Measurements from ENCODE around the gene CCDC83.

CCDC83 gene

GRCh38 chr11:85855341-85855656 is at the start of gene CCDC83:
TSS of gene CCDC83 (plus strand) at chr11:85855383. CDS start at chr11:85865124, 9,741 bp downstream.
- no peak for DNase-seq (ENCODE audit: low read depth)

GRCh38 chr11:85805387-85805786 is 49.8 kb upstream of the CCDC83 start:
- DNase-seq (ENCODE audit: low read depth) = peak; percentile 30

GRCh38 chr11:85806016-85806415 is 49.2 kb upstream of the CCDC83 start:
- no peak for DNase-seq (ENCODE audit: low read depth)

GRCh38 chr11:85806876-85807275 is 48.3 kb upstream of the CCDC83 start:
- DNase-seq (ENCODE audit: low read depth) = no peak

- no peak for DNase-seq (ENCODE audit: low read depth)
Measured at GRCh38 chr11:85809191-85809590, 46.0 kb upstream of the CCDC83 start.

- no peak for DNase-seq (ENCODE audit: low read depth)
Measured at GRCh38 chr11:85809863-85810262, 45.3 kb upstream of the CCDC83 start.

GRCh38 chr11:85810521-85810870 is 44.7 kb upstream of the CCDC83 start:
- DNase-seq (ENCODE audit: low read depth) = no peak

GRCh38 chr11:85810871-85811611 is 44.1 kb upstream of the CCDC83 start, which contains the start of gene SYTL2:
TSS of gene SYTL2 (minus strand) at chr11:85811141. CDS start at chr11:85757725, 53,416 bp downstream.
- peak; percentile 38 for DNase-seq (ENCODE audit: low read depth)

DNA sequence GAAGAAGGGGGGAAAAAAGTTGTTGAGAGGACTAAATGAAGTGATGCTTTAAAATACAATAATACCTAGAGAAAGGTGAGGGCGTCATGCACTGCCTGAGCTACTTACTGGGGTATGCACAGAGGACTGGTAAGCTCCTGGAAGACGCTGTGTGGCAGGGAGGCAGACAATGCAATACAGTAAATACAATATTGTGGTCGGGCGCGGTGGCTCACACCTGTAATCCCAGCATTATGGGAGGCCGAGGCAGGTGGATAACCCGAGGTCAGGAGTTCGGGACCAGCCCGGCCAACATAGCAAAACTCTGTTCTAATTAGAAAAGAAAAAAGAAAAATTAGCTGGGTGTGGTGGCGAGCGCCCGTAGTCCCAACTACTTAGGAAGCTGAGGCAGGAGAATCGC is 43.6 kb upstream of the CCDC83 start:
- DNase-seq (ENCODE audit: low read depth) = no peak

- DNase-seq (ENCODE audit: low read depth) = no peak
Measured at GRCh38 chr11:85813721-85814120, 41.5 kb upstream of the CCDC83 start.

DNA sequence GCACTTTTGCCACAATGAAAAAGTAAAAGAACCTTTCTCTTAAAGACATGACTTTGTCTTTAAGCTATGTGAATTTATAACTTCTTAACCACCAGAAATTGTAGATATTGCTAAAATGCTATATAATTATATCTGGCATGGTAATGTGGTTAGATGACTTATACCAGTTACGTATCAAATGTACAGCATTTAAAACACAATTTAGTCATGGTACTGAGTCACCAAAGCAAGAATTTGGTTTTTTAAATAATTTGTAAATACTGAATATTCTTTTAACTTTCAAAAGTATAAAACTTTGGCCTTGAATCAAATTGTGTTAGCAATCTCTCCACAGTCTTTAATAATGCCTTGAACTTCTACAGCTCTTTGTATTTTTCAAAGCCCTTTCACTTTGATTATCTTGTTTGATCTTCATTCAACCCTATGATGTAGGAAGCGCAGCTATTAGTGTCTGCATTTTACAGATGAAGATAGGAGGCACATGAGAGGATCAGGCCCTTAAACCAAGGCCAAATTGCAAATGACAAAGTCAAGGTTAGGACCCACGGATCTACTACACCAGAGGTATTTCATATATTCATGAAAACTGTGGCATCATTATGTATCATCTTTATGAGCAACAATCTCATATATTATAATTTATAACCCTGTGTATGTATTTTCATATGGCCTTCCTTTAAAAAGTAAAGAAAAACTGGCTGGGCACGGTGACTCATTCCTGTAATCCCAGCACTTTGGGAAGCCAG is 39.8 kb upstream of the CCDC83 start:
- DNase-seq (ENCODE audit: low read depth) = peak; percentile 83

- no peak for DNase-seq (ENCODE audit: low read depth)
Measured at GRCh38 chr11:85819441-85819840, 35.7 kb upstream of the CCDC83 start.

DNA sequence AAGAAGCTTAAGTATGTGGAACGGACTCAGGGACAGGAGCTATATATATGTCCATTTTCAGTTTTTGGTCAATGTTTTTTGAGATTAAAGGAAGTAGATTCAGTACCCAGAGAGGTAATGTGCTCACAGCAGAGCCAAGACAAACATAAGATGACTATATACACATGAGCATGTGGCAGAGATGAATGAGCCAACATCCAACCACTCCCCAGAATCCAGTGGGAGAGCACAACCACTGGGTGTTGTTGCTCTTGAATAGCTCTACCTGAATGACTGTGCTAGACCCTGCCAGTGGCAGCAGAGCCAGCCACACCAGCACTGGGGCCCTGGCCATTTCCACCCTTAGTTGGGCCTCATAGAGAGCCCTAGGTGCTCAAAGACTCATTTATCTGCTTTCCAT is 33.5 kb upstream of the CCDC83 start:
- DNase-seq (ENCODE audit: low read depth) = no peak

GRCh38 chr11:85822814-85823213 is 32.4 kb upstream of the CCDC83 start:
- peak; percentile 35 for DNase-seq (ENCODE audit: low read depth)

GRCh38 chr11:85823816-85824215 is 31.4 kb upstream of the CCDC83 start:
- no peak for DNase-seq (ENCODE audit: low read depth)

- no peak for DNase-seq (ENCODE audit: low read depth)
Measured at GRCh38 chr11:85825616-85826015, 29.6 kb upstream of the CCDC83 start.

DNA sequence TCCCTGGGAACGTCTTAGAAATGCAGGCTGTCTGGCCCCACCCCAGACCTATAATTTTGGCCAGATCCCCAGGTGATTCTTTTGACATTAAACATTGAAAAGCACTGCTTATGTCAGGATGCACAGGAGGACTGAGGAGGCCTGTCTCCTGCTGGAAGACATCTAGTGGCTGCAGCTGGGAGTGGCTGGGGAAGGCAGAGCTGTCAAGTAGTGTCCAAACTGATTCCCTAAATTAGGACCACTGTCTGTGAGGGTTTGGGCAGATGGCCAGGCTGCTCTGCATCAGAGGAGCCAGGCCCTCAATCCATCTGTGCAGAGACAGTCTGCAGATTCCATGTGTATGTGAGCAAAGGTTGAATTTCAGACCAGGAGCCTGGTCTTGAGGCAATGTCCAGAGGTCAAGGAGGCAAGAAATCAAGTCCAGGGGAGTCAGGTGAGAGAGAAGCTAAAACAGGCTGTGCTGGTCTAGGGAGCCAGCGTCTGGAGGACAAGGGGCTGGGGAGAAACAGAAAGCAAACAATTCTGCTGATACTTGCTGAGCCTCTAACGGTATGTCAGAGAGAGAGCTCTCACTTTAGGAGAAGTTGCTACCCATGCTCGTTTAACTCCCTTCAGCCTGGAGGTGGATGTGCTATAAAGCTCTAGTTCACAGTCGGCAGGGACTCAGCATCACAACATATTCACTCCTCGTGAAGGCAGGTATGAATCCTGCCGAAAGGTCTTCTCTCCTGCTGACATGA is 28.9 kb upstream of the CCDC83 start:
- DNase-seq (ENCODE audit: low read depth) = peak; percentile 30

- DNase-seq (ENCODE audit: low read depth) = peak; percentile 91
Measured at GRCh38 chr11:85827748-85828639, 27.2 kb upstream of the CCDC83 start.

DNA sequence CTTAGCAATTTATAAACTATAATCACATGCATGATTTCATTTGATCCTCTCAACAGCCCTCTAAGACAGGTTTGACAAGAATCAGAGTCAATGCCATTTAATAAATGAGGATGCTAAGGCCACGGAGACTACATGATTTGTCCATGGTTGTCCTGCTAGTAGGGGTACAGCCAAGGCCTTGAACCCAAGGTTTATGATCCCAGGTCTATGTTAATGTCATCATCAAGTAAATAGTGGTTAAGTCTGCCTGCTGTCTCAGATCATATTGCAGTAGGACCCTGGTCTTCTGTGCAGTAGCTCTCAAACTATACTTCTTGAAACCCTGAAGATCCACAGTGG is 26.6 kb upstream of the CCDC83 start:
- DNase-seq (ENCODE audit: low read depth) = no peak

DNA sequence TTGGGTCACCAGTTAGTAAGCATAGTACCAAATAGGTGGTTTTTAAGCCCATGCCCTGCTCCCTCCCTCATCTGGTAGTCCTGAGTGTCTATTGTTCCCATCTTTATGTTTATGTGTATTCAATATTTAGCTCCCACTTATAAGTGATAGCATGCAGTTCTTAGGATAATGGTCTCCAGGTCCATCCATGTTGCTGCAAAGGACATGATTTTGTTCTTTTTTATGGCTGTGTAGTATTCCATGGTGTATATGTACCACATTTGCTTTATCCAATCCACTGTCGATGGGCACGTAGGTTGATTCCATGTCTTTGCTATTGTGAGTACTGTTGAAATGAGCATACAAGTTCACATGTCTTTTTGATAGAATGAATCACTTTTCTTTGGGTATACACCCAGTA is 26.0 kb upstream of the CCDC83 start:
- DNase-seq (ENCODE audit: low read depth) = no peak

DNA sequence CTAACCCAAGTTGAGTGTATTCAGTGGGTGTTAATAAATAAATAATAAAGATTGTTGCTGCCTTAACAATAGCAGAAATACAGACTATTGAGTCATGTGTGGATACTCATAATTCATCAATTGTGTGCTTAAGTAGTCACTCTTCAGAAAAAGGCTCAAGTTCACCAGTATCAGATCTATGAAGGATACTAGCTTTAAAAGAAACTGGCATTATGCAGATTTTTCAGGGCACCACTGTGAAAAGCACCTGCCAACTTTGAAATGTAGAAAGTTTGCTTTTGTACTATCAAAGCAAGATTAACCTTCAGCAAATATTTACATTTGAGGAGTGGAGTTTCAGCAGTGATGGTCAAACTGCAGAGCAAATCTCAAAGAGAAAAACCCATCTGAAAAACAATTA is 24.1 kb upstream of the CCDC83 start:
- no peak for DNase-seq (ENCODE audit: low read depth)

- DNase-seq (ENCODE audit: low read depth) = no peak
Measured at GRCh38 chr11:85835263-85835662, 19.9 kb upstream of the CCDC83 start.
